Measurements from ENCODE around the gene RCOR1. TPM values are rescaled to one million over a fixed set of nuclear protein-coding genes. Genes with fewer than 3 reads are reported as not detected.

RCOR1 gene
- total RNA-seq, 1 experiment from 2014 or later: 25.4 TPM

- TF ChIP-seq CBFB (CRISPR knock-in tag; IDR thresholded peaks at IDR 0.05; ENCODE audit: low read depth): no peak
- TF ChIP-seq TCF7 (CRISPR knock-in tag; IDR thresholded peaks at IDR 0.05; ENCODE audit: low read depth): no peak
- no peak for TF ChIP-seq ZNF416 (CRISPR knock-in tag; IDR thresholded peaks at IDR 0.05)
- no peak for TF ChIP-seq CREM (CRISPR knock-in tag; IDR thresholded peaks at IDR 0.05)
- TF ChIP-seq, protein P1, sequence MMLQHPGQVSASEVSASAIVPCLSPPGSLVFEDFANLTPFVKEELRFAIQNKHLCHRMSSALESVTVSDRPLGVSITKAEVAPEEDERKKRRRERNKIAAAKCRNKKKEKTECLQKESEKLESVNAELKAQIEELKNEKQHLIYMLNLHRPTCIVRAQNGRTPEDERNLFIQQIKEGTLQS (CRISPR knock-in tag; conservative IDR thresholded peaks at IDR 0.05): no peak
- TF ChIP-seq TP53 (CRISPR knock-in tag; IDR thresholded peaks at IDR 0.05): 0 out of 2 replicates have a peak, but pooled peaks have one; percentile 28
- TF ChIP-seq TEAD1 (CRISPR knock-in tag; IDR thresholded peaks at IDR 0.05): no peak
- TF ChIP-seq GRHL2 (CRISPR knock-in tag; IDR thresholded peaks at IDR 0.05; ENCODE audit: insufficient replicate concordance, severe bottlenecking): no peak
- TF ChIP-seq HMGA2 (CRISPR knock-in tag; IDR thresholded peaks at IDR 0.05): no peak
- 0 out of 2 replicates have a peak, but pooled peaks have one; percentile 27 for TF ChIP-seq FOXP4 (CRISPR knock-in tag; IDR thresholded peaks at IDR 0.05)
- no peak for TF ChIP-seq CREB1 (CRISPR knock-in tag; IDR thresholded peaks at IDR 0.05)
- peak; percentile 39 for DNase-seq (ENCODE audit: low spot score)
- H3K4me1 Mint-ChIP-seq: peaks cover 12% of the 10 kb centered on the region
- peak overlapping the region; percentile 89 for H3K27ac Mint-ChIP-seq
- ChIA-PET POLR2A (no interaction called here), CTCF (interaction anchor here (0.6 to 2.0 kb wide), 9 partner anchors 10 to 839 kb away, joined by 3 to 12 read pairs (median 5); no protein-coding TSS in a partner anchor)
- H3K36me3 Mint-ChIP-seq: peaks cover 2% of the 10 kb centered on the region; the same call in 1 of the 2 replicates
- H3K4me3 Mint-ChIP-seq: no peak overlapping the region
- H3K9me3 Mint-ChIP-seq: no peaks in the 10 kb centered on the region
- peak; percentile 68 for ATAC-seq
- H3K27me3 Mint-ChIP-seq (ENCODE audit: low read depth): no peaks in the 10 kb centered on the region
Measured at GRCh38 chr14:102749393-102750305, 157.2 kb downstream of the RCOR1 start.

GRCh38 chr14:102750376-102750775 lies 157.9 kb downstream of the RCOR1 start:
- Mint-ChIP-seq H3K9me3 (no peaks in the 10 kb centered on the region), H3K4me1 (peaks cover 12% of the 10 kb centered on the region), H3K4me3 (no peak overlapping the region), H3K27ac (peak overlapping the region; percentile 89; the same call in 1 of the 2 replicates), H3K36me3 (peaks cover 2% of the 10 kb centered on the region; the same call in 1 of the 2 replicates), H3K27me3 (ENCODE audit: low read depth) (no peaks in the 10 kb centered on the region)
- TF ChIP-seq CBFB (CRISPR knock-in tag; IDR thresholded peaks at IDR 0.05; ENCODE audit: low read depth): no peak
- no peak for TF ChIP-seq ZNF396 (CRISPR knock-in tag; IDR thresholded peaks at IDR 0.05; ENCODE audit: borderline replicate concordance)
- TF ChIP-seq NR2C2 (CRISPR knock-in tag; IDR thresholded peaks at IDR 0.05): no peak
- TF ChIP-seq NFATC4 (CRISPR knock-in tag; IDR thresholded peaks at IDR 0.05): no peak
- TF ChIP-seq, protein P2, sequence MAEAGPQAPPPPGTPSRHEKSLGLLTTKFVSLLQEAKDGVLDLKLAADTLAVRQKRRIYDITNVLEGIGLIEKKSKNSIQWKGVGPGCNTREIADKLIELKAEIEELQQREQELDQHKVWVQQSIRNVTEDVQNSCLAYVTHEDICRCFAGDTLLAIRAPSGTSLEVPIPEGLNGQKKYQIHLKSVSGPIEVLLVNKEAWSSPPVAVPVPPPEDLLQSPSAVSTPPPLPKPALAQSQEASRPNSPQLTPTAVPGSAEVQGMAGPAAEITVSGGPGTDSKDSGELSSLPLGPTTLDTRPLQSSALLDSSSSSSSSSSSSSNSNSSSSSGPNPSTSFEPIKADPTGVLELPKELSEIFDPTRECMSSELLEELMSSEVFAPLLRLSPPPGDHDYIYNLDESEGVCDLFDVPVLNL (CRISPR knock-in tag; IDR thresholded peaks at IDR 0.05; ENCODE audit: borderline replicate concordance, low read depth): no peak
- no peak for TF ChIP-seq ZNF281 (CRISPR knock-in tag; IDR thresholded peaks at IDR 0.05)
- TF ChIP-seq, protein P3, sequence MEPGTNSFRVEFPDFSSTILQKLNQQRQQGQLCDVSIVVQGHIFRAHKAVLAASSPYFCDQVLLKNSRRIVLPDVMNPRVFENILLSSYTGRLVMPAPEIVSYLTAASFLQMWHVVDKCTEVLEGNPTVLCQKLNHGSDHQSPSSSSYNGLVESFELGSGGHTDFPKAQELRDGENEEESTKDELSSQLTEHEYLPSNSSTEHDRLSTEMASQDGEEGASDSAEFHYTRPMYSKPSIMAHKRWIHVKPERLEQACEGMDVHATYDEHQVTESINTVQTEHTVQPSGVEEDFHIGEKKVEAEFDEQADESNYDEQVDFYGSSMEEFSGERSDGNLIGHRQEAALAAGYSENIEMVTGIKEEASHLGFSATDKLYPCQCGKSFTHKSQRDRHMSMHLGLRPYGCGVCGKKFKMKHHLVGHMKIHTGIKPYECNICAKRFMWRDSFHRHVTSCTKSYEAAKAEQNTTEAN (CRISPR knock-in tag; IDR thresholded peaks at IDR 0.05): no peak
- no peak for TF ChIP-seq ZNF121 (CRISPR knock-in tag; IDR thresholded peaks at IDR 0.05)
- TF ChIP-seq, protein P4, sequence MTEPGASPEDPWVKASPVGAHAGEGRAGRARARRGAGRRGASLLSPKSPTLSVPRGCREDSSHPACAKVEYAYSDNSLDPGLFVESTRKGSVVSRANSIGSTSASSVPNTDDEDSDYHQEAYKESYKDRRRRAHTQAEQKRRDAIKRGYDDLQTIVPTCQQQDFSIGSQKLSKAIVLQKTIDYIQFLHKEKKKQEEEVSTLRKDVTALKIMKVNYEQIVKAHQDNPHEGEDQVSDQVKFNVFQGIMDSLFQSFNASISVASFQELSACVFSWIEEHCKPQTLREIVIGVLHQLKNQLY (CRISPR knock-in tag; IDR thresholded peaks at IDR 0.05): no peak
- no peak for DNase-seq (ENCODE audit: low spot score)
- ChIA-PET POLR2A (no interaction called here), CTCF (interaction anchor here (0.8 to 2.0 kb wide), 5 partner anchors 9 to 56 kb away, joined by 3 to 12 read pairs (median 6); no protein-coding TSS in a partner anchor)
- no peak for ATAC-seq
